ENCODE results near the gene TSC22D4. TPM values are rescaled to one million over a fixed set of nuclear protein-coding genes. Genes with fewer than 3 reads are reported as not detected.
"Not testable (repeated sequence)": the region's sequence is repeated elsewhere in the genome, so short reads cannot be mapped to it uniquely, and the experiment has no call there.

Gene TSC22D4
- total RNA-seq, 4 donors from 2014 or later = 57.3 to 97.7 (median 68.0) TPM

DNA sequence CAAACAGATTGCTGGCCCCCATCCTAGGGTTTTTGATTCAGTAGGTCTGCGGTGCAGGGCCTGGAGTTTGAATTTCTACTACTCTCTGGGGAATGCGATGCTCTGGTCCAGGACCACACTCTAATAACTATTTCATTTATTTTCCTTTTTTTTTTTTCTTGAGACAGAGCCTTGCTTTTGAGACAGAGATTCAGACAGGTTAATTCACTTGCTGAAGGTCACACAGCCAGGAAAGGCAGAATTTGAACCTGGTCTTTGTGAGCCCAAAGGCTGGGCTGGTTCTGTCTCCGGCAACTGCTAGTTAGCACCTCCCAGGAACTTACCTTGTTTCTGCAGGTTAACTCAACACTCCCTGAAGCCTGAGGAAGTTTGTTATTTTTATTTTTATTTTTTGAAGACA lies 26.5 kb downstream of the TSC22D4 start:
- WGBS, 2 donors = 69 to 70% methylated on average over 3 of the region's 3 CpGs
- TF ChIP-seq POLR2A (IDR thresholded peaks at IDR 0.05) = no peak
- TF ChIP-seq, protein P1, sequence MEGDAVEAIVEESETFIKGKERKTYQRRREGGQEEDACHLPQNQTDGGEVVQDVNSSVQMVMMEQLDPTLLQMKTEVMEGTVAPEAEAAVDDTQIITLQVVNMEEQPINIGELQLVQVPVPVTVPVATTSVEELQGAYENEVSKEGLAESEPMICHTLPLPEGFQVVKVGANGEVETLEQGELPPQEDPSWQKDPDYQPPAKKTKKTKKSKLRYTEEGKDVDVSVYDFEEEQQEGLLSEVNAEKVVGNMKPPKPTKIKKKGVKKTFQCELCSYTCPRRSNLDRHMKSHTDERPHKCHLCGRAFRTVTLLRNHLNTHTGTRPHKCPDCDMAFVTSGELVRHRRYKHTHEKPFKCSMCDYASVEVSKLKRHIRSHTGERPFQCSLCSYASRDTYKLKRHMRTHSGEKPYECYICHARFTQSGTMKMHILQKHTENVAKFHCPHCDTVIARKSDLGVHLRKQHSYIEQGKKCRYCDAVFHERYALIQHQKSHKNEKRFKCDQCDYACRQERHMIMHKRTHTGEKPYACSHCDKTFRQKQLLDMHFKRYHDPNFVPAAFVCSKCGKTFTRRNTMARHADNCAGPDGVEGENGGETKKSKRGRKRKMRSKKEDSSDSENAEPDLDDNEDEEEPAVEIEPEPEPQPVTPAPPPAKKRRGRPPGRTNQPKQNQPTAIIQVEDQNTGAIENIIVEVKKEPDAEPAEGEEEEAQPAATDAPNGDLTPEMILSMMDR (IDR thresholded peaks at IDR 0.05) = no peak
- intact Hi-C loops (cut with DNase I; ENCODE audit: low total_unique reads) = no loop called here
- no peak for DNase-seq (ENCODE audit: low spot score in 2 of 2)
- H3K4me3 ChIP-seq (ENCODE audit: low read depth, poor library complexity, severe bottlenecking) = no peak overlapping the region

DNA sequence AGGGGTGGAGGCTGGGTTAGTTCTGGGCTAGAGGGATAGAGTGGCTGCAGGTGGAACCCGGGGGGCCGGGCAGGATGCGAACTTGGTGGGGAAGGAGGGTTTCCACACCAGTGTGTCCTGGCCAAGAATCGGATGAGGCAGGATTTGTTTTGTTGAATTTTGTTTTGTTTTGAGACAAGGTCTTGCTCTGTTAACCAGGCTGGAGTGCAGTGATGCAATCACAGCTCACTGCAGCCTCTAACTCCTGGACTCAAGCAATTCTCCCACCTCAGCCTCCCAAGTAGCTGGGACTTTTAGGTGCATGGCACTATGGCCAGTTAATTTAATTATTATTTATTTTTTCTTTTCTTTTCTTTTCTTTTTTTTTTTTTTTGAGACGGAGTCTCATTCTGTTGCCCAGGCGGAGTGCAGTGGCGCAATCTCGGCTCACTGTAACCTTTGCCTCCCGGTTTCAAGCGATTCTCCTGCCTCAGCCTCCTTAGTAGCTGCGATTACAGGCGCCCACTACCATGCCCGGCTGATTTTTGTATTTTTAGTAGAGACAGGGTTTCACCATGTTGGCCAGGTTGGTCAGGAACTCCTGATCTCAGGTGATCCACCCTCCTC lies 29.7 kb downstream of the TSC22D4 start:
- TF ChIP-seq, protein P1 (IDR thresholded peaks at IDR 0.05) = no peak
- TF ChIP-seq POLR2A (IDR thresholded peaks at IDR 0.05) = no peak
- intact Hi-C loops (cut with DNase I; ENCODE audit: low total_unique reads) = no loop called here
- DNase-seq (ENCODE audit: low spot score in 2 of 2) = no peak
- no peak overlapping the region for H3K4me3 ChIP-seq (ENCODE audit: low read depth, poor library complexity, severe bottlenecking)
- WGBS, 2 donors = 88 to 92% methylated on average over 13 of the region's 13 CpGs

DNA sequence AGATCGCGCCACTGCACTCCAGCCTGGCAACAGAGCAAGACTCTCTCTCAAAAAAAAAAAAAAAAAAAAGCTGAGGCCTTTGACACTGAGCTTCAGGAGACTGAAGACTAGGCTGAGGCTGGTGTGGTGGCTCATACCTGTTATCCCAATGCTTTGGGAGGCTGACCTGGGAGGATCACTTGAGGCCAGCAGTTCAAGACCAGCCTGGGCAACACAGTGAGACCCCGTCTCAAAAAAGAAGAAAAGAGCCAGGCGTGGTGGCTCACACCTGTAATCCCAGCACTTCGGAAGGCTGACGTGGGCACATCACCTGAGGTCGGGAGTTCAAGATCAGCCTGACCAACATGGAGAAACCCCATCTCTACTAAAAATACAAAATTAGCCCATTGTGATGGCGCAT lies 31.7 kb downstream of the TSC22D4 start:
- 93 to 97% methylated on average over 8 of the region's 8 CpGs for WGBS, 2 donors
- intact Hi-C loops (cut with DNase I; ENCODE audit: low total_unique reads); DNase-seq (ENCODE audit: low spot score in 2 of 2); H3K4me3 ChIP-seq (ENCODE audit: low read depth, poor library complexity, severe bottlenecking): not testable (repeated sequence)

DNA sequence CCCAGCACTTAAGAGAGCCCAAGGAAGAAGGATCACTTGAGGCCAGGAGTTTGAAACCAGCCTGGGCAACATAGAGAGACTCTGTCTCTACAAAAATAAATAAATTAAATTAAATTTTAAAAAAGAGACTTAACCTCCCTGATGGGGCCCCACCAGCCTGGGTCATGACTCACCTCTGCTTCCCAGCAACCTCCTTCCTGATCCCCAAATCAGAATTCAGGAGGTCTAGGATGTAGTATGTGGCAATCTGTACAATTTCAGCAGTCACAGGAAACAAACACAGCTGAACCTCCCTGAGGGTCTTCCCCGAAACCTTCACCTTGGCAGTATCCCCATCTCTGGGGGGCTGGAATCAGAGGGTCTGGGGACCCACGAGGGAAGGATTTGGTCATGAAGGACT lies 33.0 kb downstream of the TSC22D4 start:
- no peak for DNase-seq (ENCODE audit: low spot score in 2 of 2)
- TF ChIP-seq, protein P1 (IDR thresholded peaks at IDR 0.05) = no peak
- no peak for TF ChIP-seq POLR2A (IDR thresholded peaks at IDR 0.05)
- intact Hi-C loops (cut with DNase I; ENCODE audit: low total_unique reads) = no loop called here
- H3K4me3 ChIP-seq (ENCODE audit: low read depth, poor library complexity, severe bottlenecking) = no peak overlapping the region
- WGBS, 2 donors = 47 to 80% methylated on average over 2 of the region's 2 CpGs

DNA sequence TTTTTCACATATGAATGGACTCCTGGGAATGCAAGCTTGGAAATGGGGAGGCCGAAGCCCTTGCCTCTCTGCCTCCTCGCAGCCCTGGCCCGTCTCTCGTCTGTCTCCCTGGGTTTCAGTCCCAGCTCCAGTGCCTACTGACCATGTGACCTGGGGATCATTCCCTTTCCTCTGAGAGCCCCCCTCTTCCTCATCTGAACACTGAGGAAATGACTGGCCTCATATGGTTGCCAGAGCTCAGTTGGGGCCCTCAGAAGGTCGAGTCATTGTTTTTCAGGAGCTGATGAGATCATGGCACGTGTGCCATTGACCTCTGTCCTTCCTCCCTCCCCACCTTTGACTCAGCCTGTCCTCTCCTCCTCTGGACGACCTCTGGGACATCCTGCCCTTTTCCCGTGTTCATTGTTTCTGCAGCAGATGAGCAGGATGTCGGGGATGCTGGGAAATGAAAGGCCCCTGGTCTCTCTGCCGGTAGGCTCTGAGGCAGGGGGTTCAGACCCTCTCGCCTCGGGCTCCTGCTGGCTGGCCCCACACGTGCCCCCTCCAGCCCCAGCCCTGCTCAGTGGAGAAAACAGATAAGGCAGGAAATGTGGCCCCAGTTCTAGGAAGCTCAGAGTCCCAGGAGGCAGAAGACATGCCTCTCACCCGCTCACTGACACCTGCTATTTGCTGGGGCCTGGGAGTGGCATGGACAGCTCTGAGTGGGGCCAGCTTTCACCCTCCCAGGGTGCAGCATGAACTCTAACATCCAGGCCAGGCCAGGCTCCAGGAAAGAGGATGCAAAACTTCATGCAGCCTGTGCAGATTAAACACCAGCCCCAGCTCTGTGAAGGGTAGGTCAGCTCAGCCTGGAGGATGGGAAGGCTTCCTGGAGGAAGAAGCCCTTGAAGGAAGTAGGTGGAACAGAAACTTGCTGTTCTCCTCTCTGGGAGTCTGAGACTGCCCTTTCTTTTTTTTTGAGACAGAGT lies 34.4 kb downstream of the TSC22D4 start:
- H3K4me3 ChIP-seq (ENCODE audit: low read depth, poor library complexity, severe bottlenecking) = no peak overlapping the region
- intact Hi-C loops (cut with DNase I; ENCODE audit: low total_unique reads) = no loop called here
- TF ChIP-seq, protein P1 (IDR thresholded peaks at IDR 0.05) = peak in 1 of 3 donors; percentile 37
- TF ChIP-seq POLR2A (IDR thresholded peaks at IDR 0.05) = no peak
- WGBS, 2 donors = 31 to 56% methylated on average over 14 of the region's 14 CpGs
- DNase-seq (ENCODE audit: low spot score in 2 of 2) = no peak

DNA sequence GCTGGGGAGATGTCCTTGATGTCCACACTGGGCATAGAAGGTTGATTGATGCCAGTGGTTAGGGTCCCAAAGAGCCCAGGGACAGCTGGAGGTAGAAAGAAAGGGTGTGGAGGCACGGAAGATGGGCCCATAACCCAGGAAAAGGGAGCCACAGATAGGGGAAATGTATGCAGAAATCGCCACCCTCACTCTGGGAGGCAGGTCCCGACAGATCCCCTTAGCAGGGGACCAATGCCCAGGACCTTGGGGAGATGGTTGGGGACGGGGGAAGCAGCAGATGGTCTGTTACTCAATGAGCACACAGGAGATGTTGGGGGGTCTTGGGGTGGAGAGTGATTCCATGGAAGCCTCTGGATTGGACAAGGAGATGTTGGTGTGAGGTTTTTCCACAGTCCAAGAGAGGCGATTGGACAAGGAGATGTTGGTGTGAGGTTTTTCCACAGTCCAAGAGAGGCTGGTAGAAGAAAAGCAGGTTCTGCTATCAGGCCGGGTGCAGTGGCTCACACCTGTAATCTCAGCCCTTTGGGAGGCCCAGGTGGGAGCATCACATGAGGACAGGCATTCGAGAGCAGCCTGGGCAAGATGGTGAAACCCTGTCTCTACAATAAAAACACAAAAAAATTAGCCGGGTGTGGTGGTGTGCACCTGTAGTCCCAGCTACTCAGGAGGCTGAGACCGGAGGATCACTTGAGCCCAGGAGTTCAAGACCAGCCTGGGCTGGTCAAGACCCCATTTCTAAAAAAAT lies 35.7 kb downstream of the TSC22D4 start:
- 91 to 93% methylated on average over 9 of the region's 9 CpGs for WGBS, 2 donors
- intact Hi-C loops (cut with DNase I; ENCODE audit: low total_unique reads) = no loop called here

More for the DNA sequence above, 35.7 kb downstream of the TSC22D4 start:
- no peak overlapping the region for H3K4me3 ChIP-seq (ENCODE audit: low read depth, poor library complexity, severe bottlenecking)
- TF ChIP-seq, protein P1 (IDR thresholded peaks at IDR 0.05) = no peak
- TF ChIP-seq POLR2A (IDR thresholded peaks at IDR 0.05) = no peak
- DNase-seq (ENCODE audit: low spot score in 2 of 2) = peak in 1 of 2 donors; percentile 78

Measured in lower leg skin (tissue), 4 donors.